Measurements from ENCODE around the gene WEE1.

DNA sequence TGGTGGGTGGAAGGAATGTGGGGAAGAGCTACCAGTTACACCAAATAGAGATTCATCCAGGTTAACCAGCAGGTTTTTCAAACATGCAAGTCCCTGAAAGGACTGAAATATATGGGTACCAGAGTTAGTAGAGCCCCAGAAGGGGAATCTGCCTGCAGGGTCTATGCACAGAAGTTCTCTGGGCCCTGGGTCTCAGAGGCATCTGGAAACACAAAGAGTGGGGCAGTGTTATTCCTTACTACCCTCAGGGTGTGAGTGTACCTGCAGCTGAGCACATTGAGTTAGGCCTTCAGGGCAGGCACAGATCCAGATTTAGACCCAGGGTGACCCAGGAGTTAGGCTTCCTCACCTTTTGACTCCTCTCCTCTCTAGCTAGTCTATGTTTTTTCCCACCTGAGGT, 46.5 kb downstream of the WEE1 start:
- TF ChIP-seq POLR2AphosphoS5 (IDR thresholded peaks at IDR 0.05): no peak
- TF ChIP-seq, protein P1, sequence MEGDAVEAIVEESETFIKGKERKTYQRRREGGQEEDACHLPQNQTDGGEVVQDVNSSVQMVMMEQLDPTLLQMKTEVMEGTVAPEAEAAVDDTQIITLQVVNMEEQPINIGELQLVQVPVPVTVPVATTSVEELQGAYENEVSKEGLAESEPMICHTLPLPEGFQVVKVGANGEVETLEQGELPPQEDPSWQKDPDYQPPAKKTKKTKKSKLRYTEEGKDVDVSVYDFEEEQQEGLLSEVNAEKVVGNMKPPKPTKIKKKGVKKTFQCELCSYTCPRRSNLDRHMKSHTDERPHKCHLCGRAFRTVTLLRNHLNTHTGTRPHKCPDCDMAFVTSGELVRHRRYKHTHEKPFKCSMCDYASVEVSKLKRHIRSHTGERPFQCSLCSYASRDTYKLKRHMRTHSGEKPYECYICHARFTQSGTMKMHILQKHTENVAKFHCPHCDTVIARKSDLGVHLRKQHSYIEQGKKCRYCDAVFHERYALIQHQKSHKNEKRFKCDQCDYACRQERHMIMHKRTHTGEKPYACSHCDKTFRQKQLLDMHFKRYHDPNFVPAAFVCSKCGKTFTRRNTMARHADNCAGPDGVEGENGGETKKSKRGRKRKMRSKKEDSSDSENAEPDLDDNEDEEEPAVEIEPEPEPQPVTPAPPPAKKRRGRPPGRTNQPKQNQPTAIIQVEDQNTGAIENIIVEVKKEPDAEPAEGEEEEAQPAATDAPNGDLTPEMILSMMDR (IDR thresholded peaks at IDR 0.05 in 8 of 11, conservative IDR thresholded peaks at IDR 0.05 in 3 of 11): no peak

All from spleen (tissue), 7 donors.